NCI-H69 (cell line): ENCODE measurements around the gene TMC2.

Experiments
- DNase-seq: peaks from one replicate; lab custom pipeline; 2025; lab: John Stamatoyannopoulos, UW

The TMC2 gene

GRCh38 chr20:2625062-2625461, 88.7 kb downstream of the TMC2 start:
- no peak for DNase-seq

GRCh38 chr20:2626853-2627541, 90.6 kb downstream of the TMC2 start:
- no peak for DNase-seq

GRCh38 chr20:2631228-2631627, 94.9 kb downstream of the TMC2 start:
- DNase-seq = no peak

- DNase-seq = no peak
Observed at GRCh38 chr20:2633381-2633780, 97.0 kb downstream of the TMC2 start.

- DNase-seq = no peak
Observed at GRCh38 chr20:2637246-2637645, 100.9 kb downstream of the TMC2 start.

GRCh38 chr20:2640260-2640659, 103.9 kb downstream of the TMC2 start:
- DNase-seq = no peak

- no peak for DNase-seq
Observed at GRCh38 chr20:2640899-2641298, 104.5 kb downstream of the TMC2 start.

- DNase-seq = no peak
Observed at GRCh38 chr20:2643708-2644107, 107.3 kb downstream of the TMC2 start.

- DNase-seq = peak; percentile 98
Observed at GRCh38 chr20:2651772-2652723, 115.7 kb downstream of the TMC2 start, which contains the start of gene NOP56. TSS of gene NOP56 (plus strand) at chr20:2652632. CDS start at chr20:2652661, 29 bp downstream.

- DNase-seq = peak; percentile 83
Observed at GRCh38 chr20:2652724-2653555, 116.6 kb downstream of the TMC2 start.

- DNase-seq = no peak
Observed at GRCh38 chr20:2653556-2654383, 117.4 kb downstream of the TMC2 start.

- DNase-seq = no peak
Observed at GRCh38 chr20:2654384-2654822, 118.0 kb downstream of the TMC2 start.

GRCh38 chr20:2654831-2655230, 118.5 kb downstream of the TMC2 start:
- DNase-seq = no peak

GRCh38 chr20:2655331-2656116, 119.2 kb downstream of the TMC2 start:
- DNase-seq = no peak

- no peak for DNase-seq
Observed at GRCh38 chr20:2656471-2657117, 120.2 kb downstream of the TMC2 start.

- DNase-seq = no peak
Observed at GRCh38 chr20:2657241-2657640, 120.9 kb downstream of the TMC2 start.

- no peak for DNase-seq
Observed at GRCh38 chr20:2657674-2658073, 121.3 kb downstream of the TMC2 start.

GRCh38 chr20:2658414-2659354, 122.3 kb downstream of the TMC2 start:
- DNase-seq = peak; percentile 39

GRCh38 chr20:2659547-2659946, 123.2 kb downstream of the TMC2 start:
- DNase-seq = no peak
